OCI-M1 (cell line): Measurements from ENCODE around the gene BATF2.
"Not testable (repeated sequence)": the region's sequence is repeated elsewhere in the genome, so short reads cannot be mapped to it uniquely, and the experiment has no call there.

Experiments
- DNase-seq: peaks from one replicate; lab custom pipeline; 2025; lab: John Stamatoyannopoulos, UW

Gene BATF2

DNA sequence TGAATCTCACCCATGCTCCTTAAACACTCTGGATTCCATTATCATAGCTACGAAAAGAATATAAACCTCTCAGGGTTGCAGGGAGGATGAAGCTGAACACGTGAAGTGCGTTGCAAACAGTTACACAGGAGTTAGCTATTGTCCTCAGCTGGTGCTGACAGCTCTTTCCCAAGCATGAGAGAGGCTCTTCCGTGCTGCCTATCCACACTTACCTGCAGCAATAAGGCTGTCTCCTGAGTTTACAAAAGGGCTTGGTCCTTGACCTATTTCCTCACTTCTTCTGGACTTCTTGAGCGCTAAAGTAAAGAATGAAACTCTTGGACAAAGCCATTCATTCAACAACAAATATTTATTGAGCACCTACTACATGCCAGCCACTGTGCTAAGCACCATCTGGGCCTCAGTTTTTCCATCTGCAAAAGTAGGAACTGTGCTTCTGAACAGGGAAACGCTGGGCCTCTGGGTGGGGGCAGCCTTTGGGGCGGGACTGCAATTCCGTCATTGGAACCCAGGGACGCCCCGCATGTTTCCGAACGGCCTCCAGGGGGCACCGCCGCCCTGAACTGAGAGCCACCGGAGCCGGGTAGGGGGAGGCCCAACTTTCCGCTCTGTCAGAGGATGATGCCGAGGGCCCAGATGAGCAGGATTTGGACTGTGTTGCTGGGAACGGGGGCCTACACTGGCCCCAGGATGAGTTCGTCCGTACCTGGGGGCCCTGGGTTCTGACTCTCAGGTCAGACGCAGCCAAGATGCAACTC is 16.5 kb upstream of the BATF2 start:
- DNase-seq: peak; percentile 96

DNA sequence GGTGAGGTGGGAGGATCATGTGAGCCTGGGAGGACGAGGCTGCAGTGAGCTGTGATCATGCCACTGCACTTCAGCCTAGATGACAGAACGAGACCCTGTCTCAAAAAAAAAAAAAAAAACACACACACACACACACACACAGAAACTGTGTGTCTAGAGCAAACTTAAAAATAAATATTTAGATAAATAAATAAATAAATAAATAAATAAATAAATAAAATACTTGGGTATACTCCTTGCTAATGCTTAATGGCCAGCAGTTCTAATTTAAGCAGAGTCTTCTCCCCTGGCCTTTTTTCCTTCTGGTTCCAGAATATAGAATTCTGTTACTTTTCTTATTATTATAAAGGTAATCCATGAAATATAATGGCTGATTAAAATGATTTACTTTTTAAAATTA is 12.1 kb upstream of the BATF2 start:
- DNase-seq: no peak

DNA sequence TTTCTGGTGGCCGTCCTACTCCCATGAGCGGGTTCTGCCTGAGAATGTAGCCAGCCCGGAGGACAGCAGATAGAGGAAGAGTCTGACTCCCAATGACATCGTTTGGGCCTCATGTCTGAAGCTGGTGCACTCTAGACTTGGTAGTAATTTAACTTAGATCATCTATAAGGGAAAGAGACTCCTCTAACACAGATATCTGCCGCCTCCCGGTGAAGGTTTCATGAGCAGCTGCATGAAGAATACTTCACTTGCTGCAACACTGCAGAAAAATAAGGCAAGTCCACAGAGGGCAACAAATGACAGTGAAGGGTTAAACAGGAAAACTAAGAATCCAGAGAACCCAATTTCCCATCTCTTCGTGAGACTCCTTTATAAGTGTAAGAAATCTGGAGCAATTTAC is 11.2 kb upstream of the BATF2 start:
- no peak for DNase-seq

DNA sequence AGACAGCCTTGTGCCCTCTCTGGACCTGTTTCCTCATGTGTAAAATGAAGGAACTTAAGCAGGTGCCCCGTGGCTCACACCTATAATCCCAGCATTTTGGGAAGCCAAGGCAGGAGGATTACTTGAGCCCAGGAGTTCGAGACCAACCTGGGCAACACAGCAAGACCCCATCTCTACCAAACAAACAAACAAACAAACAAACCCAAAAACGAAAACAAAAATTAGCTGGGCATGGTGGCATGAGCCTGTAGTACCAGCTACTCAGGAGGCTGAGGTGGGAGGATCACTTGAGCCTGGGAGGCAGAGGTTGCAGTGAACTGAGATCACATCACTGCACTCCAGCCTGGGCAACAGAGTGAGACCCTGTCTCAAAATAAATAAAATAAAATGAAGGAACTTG is 7.2 kb upstream of the BATF2 start:
- DNase-seq: not testable (repeated sequence)

DNA sequence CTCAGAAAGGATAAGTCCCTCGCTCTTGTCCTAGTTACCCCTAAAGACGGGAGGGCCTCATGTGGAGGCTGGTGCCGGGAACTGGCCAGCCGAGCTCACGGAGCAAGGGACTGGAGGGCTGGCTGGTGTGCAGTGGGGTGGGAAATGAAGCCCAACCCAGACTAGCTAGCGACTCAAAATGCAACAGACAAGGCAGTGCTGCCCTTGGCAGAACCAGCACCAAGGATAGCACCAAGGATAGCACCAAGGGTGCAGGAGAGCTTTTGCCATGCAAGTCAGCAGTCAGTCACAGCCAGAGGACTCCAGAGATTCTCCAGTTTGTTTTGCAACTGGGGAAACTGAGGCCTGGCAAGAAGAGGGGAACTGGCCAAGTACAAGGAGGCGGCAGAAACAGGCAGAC is 6.5 kb upstream of the BATF2 start:
- DNase-seq: no peak

DNA sequence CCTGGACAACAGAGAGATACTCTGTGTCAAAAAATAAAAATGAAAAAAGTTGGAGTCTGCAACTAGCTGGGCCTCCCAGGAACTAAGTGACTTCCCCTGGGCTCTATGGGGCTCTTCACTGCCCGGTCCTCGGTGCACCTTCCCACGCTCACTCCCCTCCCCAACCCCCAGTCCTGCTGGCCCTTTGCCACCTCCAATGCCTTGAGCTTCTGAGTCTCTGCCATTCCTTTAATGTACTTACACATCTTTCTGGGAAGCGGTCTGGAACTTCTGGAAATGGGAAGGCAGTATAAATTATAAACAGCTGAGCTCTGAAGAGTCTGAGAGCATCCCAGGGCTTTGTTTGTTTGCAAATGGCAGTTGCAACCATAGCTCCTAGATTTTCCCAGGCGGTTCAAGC is 5.9 kb upstream of the BATF2 start:
- DNase-seq: no peak

DNA sequence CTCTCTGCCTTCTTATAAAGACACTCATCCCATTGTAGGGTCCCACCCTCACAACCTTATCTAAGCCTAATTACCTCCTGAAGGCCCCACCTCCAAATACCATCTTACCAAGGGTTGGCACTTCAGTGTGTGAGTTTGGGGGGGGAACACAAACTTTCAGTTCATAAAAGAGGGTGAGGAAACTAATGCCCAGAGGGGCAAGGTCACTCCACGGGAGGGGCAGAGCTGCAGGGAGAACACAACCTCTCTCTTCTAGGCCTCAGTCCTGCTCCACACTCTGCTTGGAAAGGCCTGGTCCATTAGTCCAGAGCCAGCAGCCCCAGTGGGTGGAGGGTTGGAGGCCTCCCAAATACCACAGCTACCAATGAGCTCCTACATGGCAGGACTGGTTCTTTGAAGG is 2.7 kb upstream of the BATF2 start:
- DNase-seq: no peak

DNA sequence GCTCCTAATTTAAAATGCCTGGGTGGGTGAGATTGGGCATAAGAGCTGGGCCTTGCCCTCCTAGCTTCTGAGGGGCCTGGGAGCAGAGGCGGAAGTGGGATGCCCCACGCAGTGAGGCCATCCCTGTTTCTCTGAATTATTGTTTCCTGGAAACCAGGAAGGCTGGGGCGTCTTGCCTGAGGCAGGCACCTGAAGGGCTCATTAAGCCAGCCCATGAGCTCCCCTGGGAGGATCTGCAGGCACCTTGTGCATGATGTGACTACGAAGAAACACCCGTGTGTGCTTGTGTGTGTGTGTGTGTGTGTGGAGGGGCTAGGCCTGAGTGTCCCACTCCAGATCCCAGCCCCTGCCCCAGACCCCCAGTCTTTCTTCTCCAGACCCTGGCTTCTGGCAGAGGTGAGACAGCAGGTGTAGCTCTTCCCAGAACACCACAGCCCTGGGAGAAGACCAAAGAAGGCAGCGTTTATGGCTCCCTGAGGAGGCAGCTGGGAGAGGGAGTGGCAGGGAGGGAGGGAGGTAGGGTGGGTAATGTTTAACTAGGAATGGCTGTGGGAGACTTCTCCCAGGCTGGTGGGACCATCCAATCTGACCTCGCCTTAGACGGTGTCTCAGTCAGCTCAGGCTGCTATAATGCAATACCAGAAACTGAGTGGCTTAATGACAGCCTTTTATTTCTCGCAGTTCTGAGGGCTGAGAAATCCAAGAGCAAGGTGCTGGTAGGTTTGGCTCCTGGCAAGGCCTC is 2.1 kb upstream of the BATF2 start:
- peak; percentile 49 for DNase-seq

DNA sequence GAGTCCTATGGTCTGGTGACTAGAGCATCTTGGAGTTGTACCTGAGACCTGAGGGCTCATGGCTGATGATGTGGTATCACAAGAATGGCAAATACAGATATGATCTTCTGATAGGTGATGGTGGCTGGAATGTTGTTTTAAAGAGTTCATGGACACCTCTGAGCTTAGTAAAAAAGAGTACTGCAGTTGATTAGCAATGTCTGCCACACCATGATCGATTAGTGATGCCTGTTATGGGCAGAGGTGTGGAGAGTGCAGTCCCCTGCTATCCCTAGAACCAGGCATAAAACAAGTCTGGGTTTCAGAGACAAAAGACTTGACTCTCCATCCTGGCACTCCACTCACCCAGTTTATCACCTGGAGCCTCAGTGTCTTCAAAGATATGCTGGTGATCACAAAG is 1.4 kb upstream of the BATF2 start:
- DNase-seq: peak; percentile 73

DNA sequence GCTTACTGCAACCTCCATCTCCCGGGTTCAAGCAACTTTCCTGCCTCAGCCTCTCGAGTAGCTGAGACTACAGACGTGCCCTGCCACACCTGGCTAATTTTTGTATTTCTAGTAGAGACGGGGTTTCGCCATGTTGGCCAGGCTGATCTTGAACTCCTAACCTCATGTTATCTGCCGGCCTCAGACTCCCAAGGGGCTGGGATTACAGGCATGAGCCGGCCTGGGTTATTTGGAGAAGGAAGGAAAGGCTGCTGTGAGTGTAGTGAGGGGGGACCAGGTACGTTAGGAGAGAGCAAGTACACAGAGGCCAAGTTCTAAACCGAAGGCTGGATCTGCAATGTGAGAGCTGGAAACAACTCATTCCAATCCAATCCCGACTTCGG is 453 bp downstream of the BATF2 start:
- DNase-seq: no peak

DNA sequence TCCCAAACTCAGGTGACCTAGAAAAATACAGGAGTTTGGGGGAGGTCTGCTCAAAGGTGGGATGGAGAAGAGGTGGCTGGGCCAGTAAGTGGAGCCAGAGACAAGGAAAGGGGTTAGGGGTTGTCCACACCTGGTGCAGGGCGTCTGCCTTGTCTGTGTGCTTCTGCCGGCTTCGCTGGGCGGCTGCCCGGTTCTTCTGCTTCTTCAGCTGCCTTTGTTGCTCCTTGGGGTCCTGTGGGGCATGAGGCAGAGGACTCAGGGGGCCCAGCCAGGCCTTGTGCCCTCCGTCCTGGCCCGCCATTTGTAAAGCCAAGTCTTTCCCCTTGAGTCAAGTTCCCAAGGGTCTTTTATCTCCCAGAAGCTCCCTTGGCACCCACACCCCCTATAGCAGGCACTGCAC is 2.5 kb downstream of the BATF2 start:
- no peak for DNase-seq

DNA sequence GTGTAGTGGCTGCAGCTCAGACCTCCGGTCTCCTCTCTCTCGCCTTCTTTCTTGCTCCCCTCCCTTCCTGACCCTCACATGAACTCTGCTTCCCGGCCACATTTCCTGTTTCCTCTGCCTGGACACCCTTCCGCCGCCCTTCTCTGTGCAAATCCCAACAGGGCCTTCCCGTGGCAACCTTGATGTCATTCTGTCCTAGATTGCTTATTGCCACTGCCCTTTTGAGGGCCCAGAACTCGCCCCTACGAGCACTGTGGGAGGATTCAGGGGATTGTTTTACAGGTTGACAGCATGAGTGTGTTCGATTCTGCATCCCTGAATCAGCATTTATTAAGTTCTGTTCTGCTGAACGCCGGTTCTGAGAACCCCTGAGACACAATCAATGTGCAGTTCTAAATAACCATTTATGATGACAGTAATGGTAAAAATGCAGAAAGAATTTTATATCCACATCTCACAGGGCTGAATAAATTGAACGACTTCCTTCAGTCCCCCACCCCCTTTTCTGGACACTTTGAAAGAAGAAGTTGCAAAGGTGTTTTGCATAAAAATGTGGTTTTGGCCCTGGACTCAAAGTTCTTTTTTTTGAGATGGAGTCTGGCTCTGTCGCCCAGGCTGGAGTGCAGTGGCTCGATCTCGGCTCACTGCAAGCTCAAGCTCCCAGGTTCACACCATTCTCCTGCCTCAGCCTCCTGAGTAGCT is 6.4 kb downstream of the BATF2 start:
- DNase-seq: no peak

DNA sequence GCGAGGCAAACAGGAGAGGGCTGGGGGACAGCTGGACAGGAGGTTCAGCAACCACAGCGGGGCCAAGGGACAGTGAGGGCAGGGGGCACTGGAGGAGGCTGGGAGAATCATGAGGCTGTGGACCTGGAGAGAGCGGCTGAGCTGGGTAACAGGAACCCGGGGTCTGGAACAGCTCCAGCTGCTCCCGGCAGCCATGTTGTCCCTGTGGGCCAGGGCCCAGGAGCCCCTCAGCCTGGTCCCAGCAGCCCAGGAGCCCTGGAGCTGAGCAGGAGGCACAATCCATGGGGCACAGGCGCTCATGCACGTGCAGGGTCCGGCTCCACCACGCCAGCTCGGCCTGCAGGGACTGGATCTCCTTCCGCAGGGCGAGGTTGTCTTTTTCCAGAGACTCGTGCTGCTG is 7.4 kb downstream of the BATF2 start:
- DNase-seq: no peak

DNA sequence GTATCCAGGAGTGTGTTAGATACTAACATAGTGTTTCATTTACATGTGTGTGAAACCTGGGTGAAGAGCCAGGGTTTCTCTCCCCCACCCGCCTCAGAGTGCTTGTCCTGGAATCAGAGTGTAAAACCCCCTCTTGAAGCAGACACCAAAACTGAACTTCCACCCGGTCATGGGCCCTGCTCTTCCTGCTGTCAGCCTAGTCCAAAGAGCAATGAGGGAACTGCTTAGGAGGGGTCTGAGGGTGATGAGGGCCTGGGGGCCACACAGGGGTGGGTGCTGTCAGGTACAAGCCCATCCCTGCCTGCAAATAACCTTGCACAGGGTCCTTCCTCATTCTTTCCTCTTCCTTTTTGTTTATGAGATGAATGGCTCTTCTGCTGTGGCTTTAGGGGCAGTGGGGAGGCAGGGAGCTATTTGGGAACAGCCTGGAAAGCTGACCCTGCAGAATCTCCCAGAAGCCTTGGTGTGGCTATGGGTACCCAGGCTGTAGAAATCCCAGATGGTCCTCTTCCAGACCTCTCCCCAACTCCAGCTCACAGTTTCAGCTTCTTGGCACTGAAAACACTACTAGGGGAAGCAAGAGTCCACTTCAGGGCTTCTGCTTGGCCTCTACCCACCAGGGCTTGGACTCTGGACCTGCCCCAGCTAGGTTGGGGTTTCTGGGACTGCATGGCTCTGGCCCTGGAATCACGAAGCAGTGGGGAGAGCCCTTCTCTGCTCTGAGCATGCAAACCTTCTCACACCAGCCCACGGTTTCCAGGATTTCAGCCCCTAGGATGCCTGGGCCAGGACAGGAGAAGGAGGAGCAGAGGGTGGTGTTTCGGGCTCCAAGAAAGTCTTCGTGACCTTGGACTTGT is 8.5 kb downstream of the BATF2 start:
- no peak for DNase-seq

DNA sequence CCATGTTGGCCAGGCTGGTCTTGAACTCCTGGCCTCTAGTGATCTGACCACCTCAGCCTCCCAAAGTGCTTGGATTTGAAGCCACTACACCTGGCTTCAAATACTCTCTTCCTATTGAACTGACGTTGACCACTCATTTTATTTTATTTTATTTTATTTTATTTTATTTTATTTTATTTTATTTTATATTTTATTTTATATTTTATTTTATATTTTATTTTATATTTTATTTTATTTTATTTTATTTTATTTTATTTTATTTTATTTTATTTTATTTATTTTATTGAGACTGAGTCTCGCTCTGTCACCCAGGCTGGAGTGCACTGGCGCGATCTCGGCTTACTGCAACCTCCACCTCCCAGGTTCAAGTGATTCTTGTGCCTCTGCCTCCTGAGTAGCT is 13.4 kb downstream of the BATF2 start:
- DNase-seq: not testable (repeated sequence)

DNA sequence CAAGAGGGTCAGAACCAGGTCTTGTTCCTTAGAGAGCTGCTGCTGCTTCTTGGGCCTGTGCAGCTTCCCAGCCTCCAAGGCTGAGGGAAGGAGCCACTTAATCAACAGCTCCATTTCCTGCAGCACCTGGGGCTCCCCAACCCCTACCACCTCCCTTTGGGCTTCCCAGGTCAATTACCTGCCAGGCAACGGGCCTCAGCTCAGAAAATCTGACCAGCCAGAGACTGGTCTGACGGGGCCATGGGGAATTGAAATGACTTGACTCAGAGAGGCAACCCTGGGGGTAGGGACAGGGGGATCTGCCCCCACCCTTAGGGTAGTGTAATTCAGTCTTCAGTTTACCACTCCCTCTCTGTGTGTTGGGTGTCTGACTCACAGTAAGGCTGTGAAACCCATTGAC is 20.1 kb downstream of the BATF2 start:
- DNase-seq: no peak

DNA sequence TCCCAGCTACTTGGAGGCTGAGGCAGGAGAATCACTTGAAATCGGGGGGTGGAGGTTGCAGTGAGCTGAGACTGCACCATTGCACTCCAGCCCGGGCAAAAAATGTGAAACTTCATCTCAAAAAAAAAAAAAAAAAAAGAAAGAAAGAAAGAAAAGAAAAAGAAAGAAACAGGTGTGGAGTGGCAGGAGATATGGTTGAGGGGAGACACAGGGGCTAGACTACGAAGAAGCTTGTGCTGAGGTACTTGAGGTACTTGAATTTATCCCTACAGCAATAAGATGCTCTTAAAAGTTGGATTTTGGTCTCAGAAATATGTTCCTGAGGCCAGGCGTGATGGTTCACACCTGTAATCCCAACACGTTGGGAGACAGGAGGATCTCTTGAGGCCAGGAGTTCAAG is 22.6 kb downstream of the BATF2 start:
- no peak for DNase-seq

DNA sequence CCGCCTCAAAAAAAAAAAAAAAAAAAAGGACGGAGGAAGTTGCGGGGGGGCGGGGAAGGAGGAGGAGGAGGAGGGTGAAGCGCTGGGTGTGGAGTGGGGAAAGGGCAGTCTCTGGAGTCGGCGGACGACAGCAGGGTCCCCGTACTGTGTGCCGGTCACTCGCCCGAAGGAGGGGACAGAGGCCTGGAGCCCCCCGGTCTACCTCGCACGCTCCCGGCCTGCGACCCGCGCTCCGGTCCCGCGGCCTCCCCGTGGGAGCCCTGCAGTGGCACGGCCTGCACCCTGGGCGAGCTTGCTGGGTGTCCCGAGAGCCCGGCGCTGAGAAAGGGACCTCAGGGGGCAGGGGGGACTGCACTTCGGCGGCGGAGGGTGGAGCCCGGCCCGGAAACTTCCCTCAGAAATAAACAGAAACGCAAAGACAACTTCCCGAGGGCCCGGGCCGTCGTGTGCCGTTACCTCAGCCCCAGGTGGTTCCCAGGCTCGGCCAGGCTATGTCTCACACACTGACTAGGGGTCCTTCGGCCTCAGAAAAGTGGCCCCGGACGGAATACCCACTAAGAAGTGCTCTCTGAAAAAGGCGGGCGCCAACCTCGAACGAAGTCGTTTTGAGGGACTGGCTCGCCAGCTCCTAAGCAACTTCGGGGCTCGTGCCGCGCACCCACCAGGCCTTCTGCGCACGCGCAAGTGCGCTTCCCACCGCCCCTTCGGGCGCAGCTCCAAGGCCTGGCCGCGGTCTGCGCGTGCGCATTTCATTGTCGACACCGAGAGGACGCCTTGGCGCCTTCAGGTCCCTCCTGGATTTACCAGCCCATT is 25.1 kb downstream of the BATF2 start, which contains the start of gene MAJIN:
TSS of gene MAJIN (minus strand) at position 688 of the 813 bp plus-strand sequence. CDS start 12,703 bp downstream, outside the sequence.
- DNase-seq: no peak

DNA sequence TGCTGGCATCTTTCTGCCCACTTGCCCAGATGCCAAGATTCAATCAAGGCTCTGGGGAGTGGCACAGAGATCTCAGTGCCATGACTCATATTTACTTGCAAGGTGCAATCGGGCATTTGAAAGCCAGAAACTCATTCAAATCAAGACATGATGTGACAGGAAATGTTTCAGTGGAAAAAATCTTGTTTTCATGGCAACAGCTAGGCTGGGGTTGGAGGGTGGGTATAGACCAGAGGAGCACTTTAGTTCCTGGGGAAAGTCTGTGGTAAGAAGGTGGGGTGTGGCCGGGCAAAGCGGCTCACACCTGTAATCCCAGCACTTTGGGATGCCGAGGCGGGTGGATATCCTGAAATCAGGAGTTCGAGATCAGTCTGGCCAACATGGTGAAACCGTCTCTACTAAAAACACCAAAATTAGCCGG is 26.0 kb downstream of the BATF2 start:
- no peak for DNase-seq

DNA sequence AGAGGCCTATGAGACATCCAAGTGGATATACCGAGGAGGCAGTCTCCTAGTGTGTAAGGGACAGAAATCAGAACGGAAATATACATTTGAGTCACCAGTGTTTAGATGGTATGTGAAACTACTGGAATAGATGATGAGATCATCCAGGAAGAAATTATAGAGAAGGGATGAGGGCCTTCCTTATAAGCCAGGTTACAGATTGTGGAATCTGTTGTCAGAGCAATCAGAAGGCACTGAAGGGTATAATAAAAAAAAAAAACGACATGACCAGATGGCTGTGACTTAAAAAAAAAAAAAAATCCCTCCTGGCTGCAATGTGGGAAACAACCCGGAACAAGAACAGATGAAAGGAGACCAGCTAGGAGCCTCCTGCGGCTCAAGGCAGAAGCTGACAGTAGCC is 27.6 kb downstream of the BATF2 start:
- no peak for DNase-seq

DNA sequence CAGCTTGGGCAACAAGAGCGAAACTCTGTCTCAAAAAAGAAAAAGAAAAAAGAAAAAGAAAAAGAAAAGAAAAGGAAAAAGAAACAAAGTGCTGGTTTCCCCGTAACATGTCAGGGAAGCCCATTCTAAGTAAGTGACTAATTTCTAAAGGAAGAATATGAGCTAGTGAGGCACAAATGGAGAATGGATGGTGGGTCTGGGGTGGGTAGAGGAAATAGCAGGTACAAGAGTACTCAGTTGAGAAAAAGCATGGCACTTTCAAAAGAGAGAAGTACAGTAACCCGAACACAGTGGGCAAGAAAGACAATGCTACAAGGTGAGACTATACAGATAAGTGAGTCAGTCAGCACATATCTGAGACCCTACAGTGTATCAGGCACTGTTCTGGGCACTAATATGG is 29.4 kb downstream of the BATF2 start:
- DNase-seq: no peak
